Calu3 (cell line): Measurements from ENCODE around the gene LRBA. TPM values are rescaled to one million over a fixed set of nuclear protein-coding genes. Genes with fewer than 3 reads are reported as not detected.

Experiments used
- BruUV-seq: library from RNA; stranded (reverse); fragments of 400-500 nt; replicated peaks from 2 replicates; lab custom pipeline; 2021; lab: Mats Ljungman, UMichigan
- CTCF ChIA-PET: fragments of 300-600 bp; sonication (Branson Sonifier 250); formaldehyde crosslinking; loops from one replicate; lab custom pipeline; 2022; ENCODE audit warnings: antibody characterized with exemption; lab: Charles Lee
- DNase-seq: peaks from one replicate; pipeline ENCODE4 v3.0.0; 2022
- H3K27ac Mint-ChIP-seq: one replicate; pipeline ENCODE4 v1.8.0; 2022; ENCODE audit warnings: mixed read lengths; ENCODE audit not compliant: unreplicated experiment
- H3K27me3 Mint-ChIP-seq: one replicate; pipeline ENCODE4 v1.8.0; 2022; ENCODE audit warnings: mixed read lengths; ENCODE audit not compliant: unreplicated experiment
- H3K36me3 Mint-ChIP-seq: one replicate; pipeline ENCODE4 v1.8.0; 2022; ENCODE audit warnings: mild to moderate bottlenecking, moderate library complexity, mixed read lengths; ENCODE audit not compliant: insufficient read depth, unreplicated experiment
- H3K4me1 Mint-ChIP-seq: one replicate; pipeline ENCODE4 v1.8.0; 2022; ENCODE audit warnings: mild to moderate bottlenecking, low read depth, mixed read lengths; ENCODE audit not compliant: unreplicated experiment
- H3K4me3 Mint-ChIP-seq: one replicate; pipeline ENCODE4 v1.8.0; 2022; ENCODE audit warnings: mild to moderate bottlenecking, low read depth, moderate library complexity, mixed read lengths; ENCODE audit not compliant: unreplicated experiment
- H3K9me3 Mint-ChIP-seq: one replicate; pipeline ENCODE4 v1.8.0; 2022; ENCODE audit warnings: low read depth, mixed read lengths; ENCODE audit not compliant: unreplicated experiment
- intact Hi-C: fragments of 100-400 bp; cut with micrococcal nuclease; formaldehyde crosslinking; loops from one replicate; pipeline ENCODE4 v1.10.0; 2022; ENCODE audit not compliant: unreplicated experiment
- total RNA-seq: library from RNA; stranded (reverse); gene quantifications from 2 replicates; pipeline ENCODE4 v1.2.3, GENCODE V29; 2022
- TF ChIP-seq, protein P1 (sequence below): fragments of 200-600 bp; IDR thresholded peaks from one replicate; pipeline ENCODE4 v1.8.0; 2022; ENCODE audit warnings: antibody characterized with exemption; ENCODE audit not compliant: unreplicated experiment

LRBA gene
- total RNA-seq, 1 experiment from 2014 or later, result 49.0 TPM

DNA sequence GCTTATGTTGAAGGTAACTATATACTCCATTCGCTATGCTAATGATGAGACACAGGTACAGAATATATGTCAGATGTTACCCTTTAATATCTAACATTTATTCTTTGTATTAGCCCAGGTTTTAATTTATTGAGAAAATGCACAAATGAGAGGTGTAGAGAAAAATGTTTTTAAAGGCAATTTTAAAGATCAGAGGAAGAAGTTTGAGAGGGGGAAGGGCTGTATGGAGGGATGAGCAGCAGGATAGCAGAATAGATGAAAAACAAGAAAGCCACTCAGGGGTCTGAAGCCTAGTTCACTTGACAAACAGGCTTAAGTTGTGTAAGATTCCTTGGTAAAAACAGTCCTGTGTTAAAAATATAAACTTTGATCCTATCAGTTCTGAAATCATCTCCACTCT lies 429.5 kb downstream of the LRBA start:
- no TSS peak for BruUV-seq
- H3K36me3 Mint-ChIP-seq, result no peaks in the 10 kb centered on the region
- DNase-seq, result no peak
- no peaks in the 10 kb centered on the region for H3K4me1 Mint-ChIP-seq
- H3K27me3 Mint-ChIP-seq, result no peaks in the 10 kb centered on the region
- H3K27ac Mint-ChIP-seq, result no peak overlapping the region
- TF ChIP-seq, protein P1, sequence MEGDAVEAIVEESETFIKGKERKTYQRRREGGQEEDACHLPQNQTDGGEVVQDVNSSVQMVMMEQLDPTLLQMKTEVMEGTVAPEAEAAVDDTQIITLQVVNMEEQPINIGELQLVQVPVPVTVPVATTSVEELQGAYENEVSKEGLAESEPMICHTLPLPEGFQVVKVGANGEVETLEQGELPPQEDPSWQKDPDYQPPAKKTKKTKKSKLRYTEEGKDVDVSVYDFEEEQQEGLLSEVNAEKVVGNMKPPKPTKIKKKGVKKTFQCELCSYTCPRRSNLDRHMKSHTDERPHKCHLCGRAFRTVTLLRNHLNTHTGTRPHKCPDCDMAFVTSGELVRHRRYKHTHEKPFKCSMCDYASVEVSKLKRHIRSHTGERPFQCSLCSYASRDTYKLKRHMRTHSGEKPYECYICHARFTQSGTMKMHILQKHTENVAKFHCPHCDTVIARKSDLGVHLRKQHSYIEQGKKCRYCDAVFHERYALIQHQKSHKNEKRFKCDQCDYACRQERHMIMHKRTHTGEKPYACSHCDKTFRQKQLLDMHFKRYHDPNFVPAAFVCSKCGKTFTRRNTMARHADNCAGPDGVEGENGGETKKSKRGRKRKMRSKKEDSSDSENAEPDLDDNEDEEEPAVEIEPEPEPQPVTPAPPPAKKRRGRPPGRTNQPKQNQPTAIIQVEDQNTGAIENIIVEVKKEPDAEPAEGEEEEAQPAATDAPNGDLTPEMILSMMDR, result no peak
- H3K4me3 Mint-ChIP-seq, result no peak overlapping the region
- H3K9me3 Mint-ChIP-seq, result no peaks in the 10 kb centered on the region
- intact Hi-C loops, result no loop called here
- CTCF ChIA-PET, result no interaction called here

DNA sequence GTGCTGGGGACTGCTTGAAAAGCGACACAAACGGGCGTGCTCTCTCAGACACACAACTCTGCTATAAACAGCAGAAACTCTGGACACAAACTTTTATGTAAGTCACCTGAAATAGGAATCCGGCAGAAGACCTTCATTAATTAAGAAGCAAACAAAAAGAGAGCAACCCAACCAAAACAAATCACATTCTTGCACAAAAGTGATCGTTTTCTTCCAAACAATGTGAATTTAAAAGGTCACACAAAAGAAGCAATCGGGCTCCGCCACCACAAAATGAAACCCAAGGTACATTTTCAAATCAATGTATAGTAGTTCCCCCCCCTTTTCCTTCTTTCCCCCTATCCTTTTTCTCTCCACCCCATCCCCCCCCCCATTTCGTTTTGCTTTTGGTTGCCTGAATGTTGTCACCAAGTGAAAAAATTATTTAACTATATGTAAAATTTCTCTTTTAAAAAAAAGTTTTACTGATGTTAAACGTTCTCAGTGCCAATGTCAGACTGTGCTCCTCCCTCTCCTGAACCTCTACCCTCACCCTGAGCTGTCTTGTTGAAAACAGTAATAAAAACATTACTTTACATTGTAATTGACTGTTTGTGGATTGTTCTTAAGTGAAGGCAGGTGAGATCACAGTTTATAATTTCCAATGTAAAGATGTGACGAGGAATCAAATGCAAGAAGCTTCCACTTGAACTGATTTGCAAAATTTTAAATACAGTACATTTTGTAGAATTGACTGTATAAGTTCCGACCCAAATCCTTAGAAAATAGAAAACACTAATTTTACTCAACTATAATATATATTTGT lies 430.8 kb downstream of the LRBA start:
- BruUV-seq, result no TSS peak
- Mint-ChIP-seq H3K9me3 (no peaks in the 10 kb centered on the region), H3K36me3 (peaks cover 10% of the 10 kb centered on the region), H3K4me1 (no peaks in the 10 kb centered on the region), H3K27me3 (no peaks in the 10 kb centered on the region), H3K4me3 (no peak overlapping the region), H3K27ac (no peak overlapping the region)
- CTCF ChIA-PET, result no interaction called here
- intact Hi-C loops, result no loop called here
- TF ChIP-seq, protein P1, result no peak
- no peak for DNase-seq

DNA sequence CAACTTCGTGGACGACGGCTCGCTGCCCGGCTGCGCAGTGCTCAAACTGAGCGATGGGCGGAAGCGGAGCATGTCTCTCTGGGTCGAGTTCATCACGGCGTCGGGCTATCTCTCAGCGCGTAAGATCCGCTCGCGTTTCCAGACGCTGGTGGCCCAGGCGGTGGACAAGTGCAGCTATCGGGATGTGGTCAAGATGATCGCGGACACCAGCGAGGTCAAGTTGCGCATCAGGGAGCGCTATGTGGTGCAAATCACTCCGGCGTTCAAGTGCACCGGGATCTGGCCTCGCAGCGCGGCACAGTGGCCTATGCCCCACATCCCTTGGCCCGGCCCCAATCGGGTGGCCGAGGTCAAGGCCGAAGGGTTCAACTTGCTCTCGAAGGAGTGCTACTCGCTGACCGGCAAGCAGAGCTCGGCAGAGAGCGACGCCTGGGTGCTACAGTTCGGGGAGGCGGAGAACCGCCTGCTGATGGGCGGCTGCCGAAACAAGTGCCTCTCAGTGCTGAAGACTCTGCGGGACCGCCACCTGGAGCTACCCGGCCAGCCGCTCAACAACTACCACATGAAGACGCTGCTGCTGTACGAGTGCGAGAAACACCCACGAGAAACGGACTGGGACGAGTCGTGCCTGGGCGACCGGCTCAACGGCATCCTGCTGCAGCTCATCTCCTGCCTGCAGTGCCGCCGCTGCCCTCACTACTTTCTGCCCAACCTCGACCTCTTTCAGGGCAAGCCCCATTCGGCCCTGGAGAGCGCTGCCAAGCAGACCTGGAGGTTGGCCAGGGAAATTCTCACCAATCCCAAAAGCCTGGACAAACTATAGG lies 431.6 kb downstream of the LRBA start:
- Mint-ChIP-seq H3K9me3 (no peaks in the 10 kb centered on the region), H3K27me3 (no peaks in the 10 kb centered on the region), H3K4me3 (no peak overlapping the region), H3K4me1 (no peaks in the 10 kb centered on the region), H3K36me3 (peaks cover 16% of the 10 kb centered on the region), H3K27ac (no peak overlapping the region)
- TF ChIP-seq, protein P1, result no peak
- intact Hi-C loops, result no loop called here
- CTCF ChIA-PET, result no interaction called here
- DNase-seq, result no peak
- no TSS peak for BruUV-seq

DNA sequence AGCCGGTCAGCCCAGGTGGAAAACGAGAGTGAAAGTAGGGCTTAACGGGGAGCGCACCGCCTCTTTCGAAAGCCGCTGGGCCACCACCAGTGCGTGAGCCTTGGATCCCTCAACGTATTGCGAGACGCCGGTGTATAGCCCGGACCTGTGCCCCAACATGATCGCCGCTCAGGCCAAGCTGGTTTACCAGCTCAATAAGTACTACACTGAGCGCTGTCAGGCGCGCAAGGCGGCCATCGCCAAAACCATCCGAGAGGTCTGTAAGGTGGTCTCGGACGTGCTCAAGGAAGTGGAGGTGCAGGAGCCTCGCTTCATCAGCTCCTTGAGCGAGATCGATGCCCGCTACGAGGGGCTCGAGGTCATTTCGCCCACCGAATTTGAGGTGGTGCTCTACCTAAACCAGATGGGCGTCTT lies 432.2 kb downstream of the LRBA start:
- BruUV-seq, result no TSS peak
- intact Hi-C loops, result no loop called here
- no peaks in the 10 kb centered on the region for H3K27me3 Mint-ChIP-seq
- H3K4me1 Mint-ChIP-seq, result no peaks in the 10 kb centered on the region
- TF ChIP-seq, protein P1, result no peak
- no peaks in the 10 kb centered on the region for H3K9me3 Mint-ChIP-seq
- no peak overlapping the region for H3K27ac Mint-ChIP-seq
- no peak for DNase-seq
- CTCF ChIA-PET, result no interaction called here
- H3K36me3 Mint-ChIP-seq, result peaks cover 16% of the 10 kb centered on the region
- H3K4me3 Mint-ChIP-seq, result no peak overlapping the region
